PC-3 (cell line): ENCODE results near the gene RND2. TPM values are rescaled to one million over a fixed set of nuclear protein-coding genes. Genes with fewer than 3 reads are reported as not detected.

Source experiments
- ATAC-seq: fragments of 200-7000 bp; cut with Tn5 transposase; 2 replicates; pipeline ENCODE4 v1.9.1; 2020; ENCODE audit warnings: mild to moderate bottlenecking, moderate library complexity
- BruUV-seq: library from RNA; stranded (reverse); fragments of 400-500 nt; replicated peaks from 2 replicates; lab custom pipeline; 2021; lab: Mats Ljungman, UMichigan
- CTCF ChIA-PET: fragments of 300-600 bp; sonication (Branson Sonifier 250); formaldehyde crosslinking; loops from one replicate; lab custom pipeline; 2022; ENCODE audit warnings: antibody characterized with exemption; lab: Charles Lee
- POLR2A ChIA-PET: fragments of 300-600 bp; sonication (Branson Sonifier 250); formaldehyde crosslinking; loops from one replicate; lab custom pipeline; 2022; ENCODE audit warnings: antibody characterized with exemption; ENCODE audit not compliant: unreplicated experiment; lab: Charles Lee
- DNase-seq: peaks from one replicate; pipeline ENCODE4 v3.0.0-alpha.2; 2015
- H2AFZ ChIP-seq: fragments of 300-600 bp; sonication (generic); 2 replicates; pipeline ENCODE4 v1.6.0; 2016; ENCODE audit warnings: antibody characterized with exemption, low read length
- H3F3A ChIP-seq: fragments of 300-600 bp; sonication (generic); one replicate; pipeline ENCODE4 v1.6.0; 2017; ENCODE audit warnings: antibody characterized with exemption, low read length, control low read depth, mild to moderate bottlenecking; ENCODE audit not compliant: unreplicated experiment
- H3K27ac ChIP-seq: fragments of 300-600 bp; sonication (generic); 2 replicates; pipeline ENCODE4 v1.5.1; 2016; ENCODE audit warnings: mild to moderate bottlenecking, low read length
- H3K27me3 ChIP-seq: fragments of 300-600 bp; sonication (generic); 2 replicates; pipeline ENCODE4 v1.6.1; 2016; ENCODE audit warnings: low read length, mixed read lengths
- H3K36me3 ChIP-seq: fragments of 300-600 bp; sonication (generic); 2 replicates; pipeline ENCODE4 v1.6.1; 2016; ENCODE audit warnings: low read depth, mixed run types, low read length, mixed read lengths
- H3K4me1 ChIP-seq: fragments of 300-600 bp; sonication (generic); 2 replicates; pipeline ENCODE4 v1.5.1; 2016; ENCODE audit warnings: low read length; ENCODE audit not compliant: insufficient read depth
- H3K4me2 ChIP-seq: fragments of 300-600 bp; sonication (generic); 2 replicates; pipeline ENCODE4 v1.6.0; 2016; ENCODE audit warnings: low read length
- H3K4me3 ChIP-seq: fragments of 300-600 bp; sonication (generic); 2 replicates; pipeline ENCODE4 v1.5.1; 2016; ENCODE audit warnings: mild to moderate bottlenecking, low read length, mixed read lengths
- H3K79me2 ChIP-seq: fragments of 300-600 bp; sonication (generic); 2 replicates; pipeline ENCODE4 v1.6.1; 2017; ENCODE audit warnings: low read length, mixed read lengths
- H3K9ac ChIP-seq: fragments of 300-600 bp; sonication (generic); 2 replicates; pipeline ENCODE4 v1.6.0; 2016; ENCODE audit warnings: mild to moderate bottlenecking, low read length
- H3K9me2 ChIP-seq: fragments of 300-600 bp; sonication (generic); replicated peaks from 2 replicates; pipeline ENCODE4 v1.6.1; 2016; ENCODE audit warnings: mixed run types, low read length, mixed read lengths
- H3K9me3 ChIP-seq: fragments of 300-600 bp; sonication (generic); 2 replicates; pipeline ENCODE4 v1.6.1; 2016; ENCODE audit warnings: low read length, mixed read lengths
- H4K20me1 ChIP-seq: fragments of 300-600 bp; sonication (generic); 2 replicates; pipeline ENCODE4 v1.6.1; 2016; ENCODE audit warnings: low read length, mixed read lengths
- CTCF ChIP-seq: fragments of 300-600 bp; sonication (generic); conservative IDR thresholded peaks from 2 replicates; pipeline ENCODE4 v1.5.1; 2017; ENCODE audit warnings: antibody characterized with exemption, low read depth, mild to moderate bottlenecking, low read length
- EZH2 ChIP-seq: fragments of 300-600 bp; sonication (generic); IDR thresholded peaks from one replicate; pipeline ENCODE4 v1.6.1; 2017; ENCODE audit warnings: antibody characterized with exemption, mild to moderate bottlenecking, low read length; ENCODE audit not compliant: unreplicated experiment
- EZH2phosphoT487 ChIP-seq: fragments of 300-600 bp; sonication (generic); IDR thresholded peaks from 2 replicates; pipeline ENCODE4 v1.6.1; 2018; ENCODE audit warnings: mild to moderate bottlenecking, antibody characterized with exemption, low read length, borderline replicate concordance
- intact Hi-C: fragments of 100-400 bp; cut with micrococcal nuclease; formaldehyde crosslinking; loops from 2 replicates; pipeline ENCODE4 v1.9.0; 2023
- total RNA-seq: library from RNA; depleted of rRNA; stranded (reverse); fragments of >200 nt; gene quantifications from 2 replicates; pipeline ENCODE4 v1.2.3, GENCODE V29; 2014

The RND2 gene
- total RNA-seq, 1 experiment from 2014 or later, result 0.29 TPM

- Histone ChIP-seq H3K9me2 (no peaks in the 10 kb centered on the region), H3K79me2 (peaks cover 4% of the 10 kb centered on the region; the same call in 1 of the 2 replicates), H3K9me3 (no peaks in the 10 kb centered on the region), H3K4me1 (peaks cover 3% of the 10 kb centered on the region), H3K27ac (no peak overlapping the region), H3K9ac (no peak overlapping the region), H3K27me3 (no peaks in the 10 kb centered on the region), H3K4me3 (no peak overlapping the region), H3K36me3 (no peaks in the 10 kb centered on the region), H2AFZ (no peak overlapping the region), H3F3A (no peaks in the 10 kb centered on the region), H3K4me2 (no peak overlapping the region), H4K20me1 (no peaks in the 10 kb centered on the region)
- intact Hi-C loops, result loop anchor here (2.0 kb wide), 1 partner anchor 145 kb away; the partner anchor contains the start of gene NBR1
- ChIA-PET CTCF (no interaction called here), POLR2A (no interaction called here)
- no peak for DNase-seq
- BruUV-seq, result no TSS peak
- TF ChIP-seq CTCF, result no peak
- TF ChIP-seq EZH2, result no peak
- TF ChIP-seq EZH2phosphoT487, result no peak
- no peak for ATAC-seq
These were observed 921 bp downstream of the RND2 start for GRCh38 chr17:43025766-43026537.

GRCh38 chr17:43026595-43026994, 1.6 kb downstream of the RND2 start:
- Histone ChIP-seq H3K79me2 (no peaks in the 10 kb centered on the region), H3K27me3 (no peaks in the 10 kb centered on the region), H3K9ac (no peak overlapping the region), H3K27ac (no peak overlapping the region), H3K36me3 (no peaks in the 10 kb centered on the region), H3K4me2 (no peak overlapping the region), H3F3A (no peaks in the 10 kb centered on the region), H2AFZ (no peak overlapping the region), H3K4me1 (no peaks in the 10 kb centered on the region), H3K9me2 (no peaks in the 10 kb centered on the region), H3K9me3 (no peaks in the 10 kb centered on the region), H4K20me1 (no peaks in the 10 kb centered on the region), H3K4me3 (no peak overlapping the region)
- intact Hi-C loops, result no loop called here
- TF ChIP-seq EZH2 (no peak), EZH2phosphoT487 (no peak), CTCF (no peak)
- no peak for DNase-seq
- BruUV-seq, result no TSS peak
- ChIA-PET POLR2A (no interaction called here), CTCF (no interaction called here)
- no peak for ATAC-seq
